ENCODE results near the gene DLGAP1. TPM values are rescaled to one million over a fixed set of nuclear protein-coding genes. Genes with fewer than 3 reads are reported as not detected.

The DLGAP1 gene
- total and polyA plus RNA-seq, 2 of the 13 experiments (the other 11 are each of a cell fraction or from before 2014, with no cell fraction given): 0.01 TPM; not detected in 1

DNA sequence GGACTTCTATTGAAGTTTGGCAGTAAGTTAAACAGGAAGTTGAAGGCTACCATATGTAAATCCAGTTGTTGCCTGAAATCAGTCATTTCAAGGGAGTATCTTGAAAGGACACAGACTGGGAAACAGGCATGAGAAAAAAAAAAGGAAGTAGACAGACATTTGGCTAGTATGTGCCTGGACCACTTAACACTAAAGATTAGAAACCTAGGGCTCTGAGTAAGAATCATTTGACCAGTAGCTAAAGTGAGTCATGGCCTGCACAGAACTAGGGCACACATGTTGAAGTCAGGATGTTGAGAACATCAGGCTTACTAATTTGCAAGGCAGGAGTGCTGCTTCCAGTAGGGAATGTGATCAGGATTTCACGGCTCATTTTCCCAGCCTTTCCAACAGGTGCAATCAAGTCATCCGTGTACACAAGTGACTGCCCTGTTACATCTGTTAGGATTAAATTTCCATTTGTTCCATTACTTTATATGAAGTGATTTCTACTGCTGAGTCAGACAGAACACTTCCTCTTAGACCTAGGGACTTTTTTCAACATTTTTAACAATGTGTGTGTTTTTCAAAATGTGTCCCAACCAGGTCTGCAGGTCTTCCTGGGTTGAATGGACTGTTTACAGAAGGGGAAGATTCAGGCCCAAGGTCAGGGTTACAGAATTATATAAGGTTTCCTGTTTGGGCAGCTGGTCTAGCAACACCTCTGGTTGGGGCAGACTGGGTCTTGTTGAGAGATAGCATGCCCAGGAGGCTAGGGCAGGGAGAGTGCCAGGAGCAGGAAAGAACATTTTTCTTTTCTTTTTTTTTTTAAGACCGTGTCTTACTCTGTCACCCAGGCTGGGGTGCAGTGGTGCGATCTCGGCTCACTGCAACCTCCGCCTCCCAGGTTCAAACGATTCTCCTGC lies 859.5 kb downstream of the DLGAP1 start (continued):
- 0 out of 2 replicates have a peak, but pooled peaks have one; percentile 10 for TF ChIP-seq STAG1 (CRISPR knock-in tag; IDR thresholded peaks at IDR 0.05)
- TF ChIP-seq ZNF572 (CRISPR knock-in tag; IDR thresholded peaks at IDR 0.05): no peak
- no peak for TF ChIP-seq CHD4 (IDR thresholded peaks at IDR 0.05; ENCODE audit: borderline replicate concordance, low read length)
- TF ChIP-seq SSRP1 (CRISPR knock-in tag; IDR thresholded peaks at IDR 0.05): peak; percentile 47; the same call in 1 of the 2 replicates
- peak; percentile 93 for TF ChIP-seq NR2F2 (IDR thresholded peaks at IDR 0.05; ENCODE audit: borderline replicate concordance, low read depth)
- TF ChIP-seq RXRA (CRISPR knock-in tag; IDR thresholded peaks at IDR 0.05): peak; percentile 91; the same call in 1 of the 2 replicates
- TF ChIP-seq, protein P1, sequence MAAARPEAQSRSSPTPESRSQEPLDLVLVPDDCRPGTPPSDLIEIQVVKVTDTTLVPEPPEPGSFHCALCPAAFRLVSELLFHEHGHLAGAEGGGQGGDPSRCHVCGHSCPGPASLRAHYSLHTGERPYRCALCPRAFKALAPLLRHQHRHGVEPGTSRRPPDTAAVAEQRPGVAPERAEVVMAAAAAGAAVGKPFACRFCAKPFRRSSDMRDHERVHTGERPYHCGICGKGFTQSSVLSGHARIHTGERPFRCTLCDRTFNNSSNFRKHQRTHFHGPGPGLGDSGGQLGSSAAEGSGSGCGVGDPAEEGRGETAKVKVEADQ (CRISPR knock-in tag; IDR thresholded peaks at IDR 0.05; ENCODE audit: borderline replicate concordance): no peak
- no peak for TF ChIP-seq JUN (CRISPR knock-in tag; IDR thresholded peaks at IDR 0.05)
- no peak for TF ChIP-seq MXI1 (IDR thresholded peaks at IDR 0.05; ENCODE audit: borderline replicate concordance, low read depth, low read length)
- no peak for TF ChIP-seq HHEX (CRISPR knock-in tag; IDR thresholded peaks at IDR 0.05)
- TF ChIP-seq EZH2 (conservative IDR thresholded peaks at IDR 0.05; ENCODE audit: low read depth, low read length): no peak
- 0 out of 2 replicates have a peak, but pooled peaks have one; percentile 24 for TF ChIP-seq ZSCAN22 (CRISPR knock-in tag; IDR thresholded peaks at IDR 0.05)
- no peak for TF ChIP-seq ZNF251 (CRISPR knock-in tag; IDR thresholded peaks at IDR 0.05)
- no peak for TF ChIP-seq SUZ12 (IDR thresholded peaks at IDR 0.05; ENCODE audit: low read depth, low read length)
- peak; percentile 94 for TF ChIP-seq ETV5 (CRISPR knock-in tag; IDR thresholded peaks at IDR 0.05; ENCODE audit: borderline replicate concordance)
- 0 out of 2 replicates have a peak, but pooled peaks have one; percentile 67 for TF ChIP-seq ZFP82 (CRISPR knock-in tag; IDR thresholded peaks at IDR 0.05; ENCODE audit: borderline replicate concordance)
- no peak for TF ChIP-seq CENPT (CRISPR knock-in tag; IDR thresholded peaks at IDR 0.05; ENCODE audit: low read depth)
- TF ChIP-seq FOXA1 (IDR thresholded peaks at IDR 0.05): no peak
- peak; percentile 86 for TF ChIP-seq FOXA1 (CRISPR knock-in tag; IDR thresholded peaks at IDR 0.05)
- TF ChIP-seq HDAC2 (CRISPR knock-in tag; IDR thresholded peaks at IDR 0.05): peak; percentile 64; the same call in 1 of the 2 replicates
- TF ChIP-seq, protein P2, sequence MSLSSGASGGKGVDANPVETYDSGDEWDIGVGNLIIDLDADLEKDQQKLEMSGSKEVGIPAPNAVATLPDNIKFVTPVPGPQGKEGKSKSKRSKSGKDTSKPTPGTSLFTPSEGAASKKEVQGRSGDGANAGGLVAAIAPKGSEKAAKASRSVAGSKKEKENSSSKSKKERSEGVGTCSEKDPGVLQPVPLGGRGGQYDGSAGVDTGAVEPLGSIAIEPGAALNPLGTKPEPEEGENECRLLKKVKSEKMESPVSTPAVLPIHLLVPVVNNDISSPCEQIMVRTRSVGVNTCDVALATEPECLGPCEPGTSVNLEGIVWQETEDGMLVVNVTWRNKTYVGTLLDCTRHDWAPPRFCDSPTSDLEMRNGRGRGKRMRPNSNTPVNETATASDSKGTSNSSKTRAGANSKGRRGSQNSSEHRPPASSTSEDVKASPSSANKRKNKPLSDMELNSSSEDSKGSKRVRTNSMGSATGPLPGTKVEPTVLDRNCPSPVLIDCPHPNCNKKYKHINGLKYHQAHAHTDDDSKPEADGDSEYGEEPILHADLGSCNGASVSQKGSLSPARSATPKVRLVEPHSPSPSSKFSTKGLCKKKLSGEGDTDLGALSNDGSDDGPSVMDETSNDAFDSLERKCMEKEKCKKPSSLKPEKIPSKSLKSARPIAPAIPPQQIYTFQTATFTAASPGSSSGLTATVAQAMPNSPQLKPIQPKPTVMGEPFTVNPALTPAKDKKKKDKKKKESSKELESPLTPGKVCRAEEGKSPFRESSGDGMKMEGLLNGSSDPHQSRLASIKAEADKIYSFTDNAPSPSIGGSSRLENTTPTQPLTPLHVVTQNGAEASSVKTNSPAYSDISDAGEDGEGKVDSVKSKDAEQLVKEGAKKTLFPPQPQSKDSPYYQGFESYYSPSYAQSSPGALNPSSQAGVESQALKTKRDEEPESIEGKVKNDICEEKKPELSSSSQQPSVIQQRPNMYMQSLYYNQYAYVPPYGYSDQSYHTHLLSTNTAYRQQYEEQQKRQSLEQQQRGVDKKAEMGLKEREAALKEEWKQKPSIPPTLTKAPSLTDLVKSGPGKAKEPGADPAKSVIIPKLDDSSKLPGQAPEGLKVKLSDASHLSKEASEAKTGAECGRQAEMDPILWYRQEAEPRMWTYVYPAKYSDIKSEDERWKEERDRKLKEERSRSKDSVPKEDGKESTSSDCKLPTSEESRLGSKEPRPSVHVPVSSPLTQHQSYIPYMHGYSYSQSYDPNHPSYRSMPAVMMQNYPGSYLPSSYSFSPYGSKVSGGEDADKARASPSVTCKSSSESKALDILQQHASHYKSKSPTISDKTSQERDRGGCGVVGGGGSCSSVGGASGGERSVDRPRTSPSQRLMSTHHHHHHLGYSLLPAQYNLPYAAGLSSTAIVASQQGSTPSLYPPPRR (CRISPR knock-in tag; IDR thresholded peaks at IDR 0.05; ENCODE audit: borderline replicate concordance): peak; percentile 89; the same call in 1 of the 2 replicates
- TF ChIP-seq ZZZ3 (CRISPR knock-in tag; IDR thresholded peaks at IDR 0.05; ENCODE audit: borderline replicate concordance): no peak; the same call in 1 of the 2 replicates
- TF ChIP-seq ZNF224 (CRISPR knock-in tag; IDR thresholded peaks at IDR 0.05): 0 out of 2 replicates have a peak, but pooled peaks have one; percentile 25
- TF ChIP-seq, protein P3, sequence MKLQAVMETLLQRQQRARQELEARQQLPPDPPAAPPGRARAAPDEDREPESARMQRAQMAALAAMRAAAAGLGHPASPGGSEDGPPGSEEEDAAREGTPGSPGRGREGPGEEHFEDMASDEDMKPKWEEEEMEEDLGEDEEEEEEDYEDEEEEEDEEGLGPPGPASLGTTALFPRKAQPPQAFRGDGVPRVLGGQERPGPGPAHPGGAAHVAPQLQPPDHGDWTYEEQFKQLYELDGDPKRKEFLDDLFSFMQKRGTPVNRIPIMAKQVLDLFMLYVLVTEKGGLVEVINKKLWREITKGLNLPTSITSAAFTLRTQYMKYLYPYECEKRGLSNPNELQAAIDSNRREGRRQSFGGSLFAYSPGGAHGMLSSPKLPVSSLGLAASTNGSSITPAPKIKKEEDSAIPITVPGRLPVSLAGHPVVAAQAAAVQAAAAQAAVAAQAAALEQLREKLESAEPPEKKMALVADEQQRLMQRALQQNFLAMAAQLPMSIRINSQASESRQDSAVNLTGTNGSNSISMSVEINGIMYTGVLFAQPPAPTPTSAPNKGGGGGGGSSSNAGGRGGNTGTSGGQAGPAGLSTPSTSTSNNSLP (IDR thresholded peaks at IDR 0.05; ENCODE audit: low read depth, low read length): peak; percentile 54

Measured in HepG2 (cell line).